Measurements from ENCODE around the gene CYTH2. TPM values are rescaled to one million over a fixed set of nuclear protein-coding genes. Genes with fewer than 3 reads are reported as not detected.

The CYTH2 gene
- total RNA-seq, 2 donors from 2014 or later = 55.4 to 70.2 TPM

DNA sequence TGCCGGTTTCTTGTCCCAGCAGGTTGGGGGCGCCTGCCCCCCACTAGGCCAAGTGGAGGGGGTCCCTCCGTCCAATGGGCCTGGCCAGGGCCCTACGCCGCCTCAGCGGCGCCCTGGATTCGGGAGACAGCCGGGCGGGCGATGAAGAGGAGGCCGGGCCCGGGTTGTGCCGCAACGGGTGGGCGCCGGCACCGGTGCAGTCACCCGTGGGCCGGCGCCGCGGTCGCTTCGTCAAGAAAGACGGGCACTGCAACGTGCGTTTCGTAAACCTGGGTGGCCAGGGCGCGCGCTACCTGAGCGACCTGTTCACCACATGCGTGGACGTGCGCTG, 7.6 kb upstream of the CYTH2 start:
- H3K9ac ChIP-seq (ENCODE audit: low read depth in 2 of 2, low read length in 2 of 2) = no peak overlapping the region
- no peaks in the 10 kb centered on the region for H3K4me1 ChIP-seq
- TF ChIP-seq, protein P1, sequence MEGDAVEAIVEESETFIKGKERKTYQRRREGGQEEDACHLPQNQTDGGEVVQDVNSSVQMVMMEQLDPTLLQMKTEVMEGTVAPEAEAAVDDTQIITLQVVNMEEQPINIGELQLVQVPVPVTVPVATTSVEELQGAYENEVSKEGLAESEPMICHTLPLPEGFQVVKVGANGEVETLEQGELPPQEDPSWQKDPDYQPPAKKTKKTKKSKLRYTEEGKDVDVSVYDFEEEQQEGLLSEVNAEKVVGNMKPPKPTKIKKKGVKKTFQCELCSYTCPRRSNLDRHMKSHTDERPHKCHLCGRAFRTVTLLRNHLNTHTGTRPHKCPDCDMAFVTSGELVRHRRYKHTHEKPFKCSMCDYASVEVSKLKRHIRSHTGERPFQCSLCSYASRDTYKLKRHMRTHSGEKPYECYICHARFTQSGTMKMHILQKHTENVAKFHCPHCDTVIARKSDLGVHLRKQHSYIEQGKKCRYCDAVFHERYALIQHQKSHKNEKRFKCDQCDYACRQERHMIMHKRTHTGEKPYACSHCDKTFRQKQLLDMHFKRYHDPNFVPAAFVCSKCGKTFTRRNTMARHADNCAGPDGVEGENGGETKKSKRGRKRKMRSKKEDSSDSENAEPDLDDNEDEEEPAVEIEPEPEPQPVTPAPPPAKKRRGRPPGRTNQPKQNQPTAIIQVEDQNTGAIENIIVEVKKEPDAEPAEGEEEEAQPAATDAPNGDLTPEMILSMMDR (IDR thresholded peaks at IDR 0.05) = no peak
- no peaks in the 10 kb centered on the region for H3K9me3 ChIP-seq
- no peak overlapping the region for H3K4me3 ChIP-seq
- intact Hi-C loops (cut with DNase I) = no loop called here
- H3K36me3 ChIP-seq = no peaks in the 10 kb centered on the region
- no peaks in the 10 kb centered on the region for H3K27me3 ChIP-seq
- no peak overlapping the region for H3K27ac ChIP-seq
- no peak for DNase-seq

DNA sequence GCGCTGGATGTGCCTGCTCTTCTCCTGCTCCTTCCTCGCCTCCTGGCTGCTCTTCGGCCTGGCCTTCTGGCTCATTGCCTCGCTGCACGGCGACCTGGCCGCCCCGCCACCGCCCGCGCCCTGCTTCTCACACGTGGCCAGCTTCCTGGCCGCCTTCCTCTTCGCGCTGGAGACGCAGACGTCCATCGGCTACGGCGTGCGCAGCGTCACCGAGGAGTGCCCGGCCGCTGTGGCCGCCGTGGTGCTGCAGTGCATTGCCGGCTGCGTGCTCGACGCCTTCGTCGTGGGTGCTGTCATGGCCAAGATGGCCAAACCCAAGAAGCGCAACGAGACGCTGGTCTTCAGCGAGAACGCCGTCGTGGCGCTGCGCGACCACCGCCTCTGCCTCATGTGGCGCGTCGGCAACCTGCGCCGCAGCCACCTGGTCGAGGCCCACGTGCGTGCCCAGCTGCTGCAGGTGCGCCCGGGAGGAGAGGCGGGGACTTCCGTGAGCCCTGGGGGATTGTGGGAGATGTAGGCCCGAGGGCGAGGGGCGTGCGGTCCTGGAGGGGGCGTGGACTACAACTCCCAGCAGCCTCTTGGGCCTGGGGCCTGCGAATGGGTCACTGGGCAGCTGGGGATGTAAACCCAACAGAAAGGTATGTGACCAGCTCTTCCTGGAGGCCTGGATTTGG, 7.0 kb upstream of the CYTH2 start:
- TF ChIP-seq, protein P1 (IDR thresholded peaks at IDR 0.05) = no peak
- Histone ChIP-seq H3K36me3 (no peaks in the 10 kb centered on the region), H3K27ac (no peak overlapping the region), H3K27me3 (no peaks in the 10 kb centered on the region), H3K4me1 (no peaks in the 10 kb centered on the region), H3K4me3 (no peak overlapping the region), H3K9me3 (no peaks in the 10 kb centered on the region), H3K9ac (ENCODE audit: low read depth in 2 of 2, low read length in 2 of 2) (no peak overlapping the region)
- no peak for DNase-seq
- intact Hi-C loops (cut with DNase I) = no loop called here

DNA sequence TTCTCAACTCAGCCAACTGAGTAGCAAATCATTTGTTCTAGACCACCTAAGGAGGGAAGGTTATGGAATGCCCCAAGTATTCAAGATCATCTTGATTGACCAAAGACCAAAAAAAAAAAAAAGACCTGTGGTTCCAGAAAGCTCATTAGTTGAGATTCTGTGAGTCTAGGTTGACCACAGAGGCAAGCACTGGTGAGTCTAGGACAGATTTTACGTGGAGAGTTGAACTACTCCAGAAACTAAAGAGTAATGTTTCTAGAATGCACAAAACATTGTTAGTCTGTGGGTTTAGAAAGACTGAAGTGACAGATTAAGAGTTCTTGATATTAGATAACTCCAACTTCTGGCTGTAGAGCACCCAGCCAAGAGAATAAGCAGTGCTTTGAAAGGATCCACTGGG, 4.0 kb upstream of the CYTH2 start:
- Histone ChIP-seq H3K9ac (ENCODE audit: low read depth in 2 of 2, low read length in 2 of 2) (no peak overlapping the region), H3K9me3 (no peaks in the 10 kb centered on the region), H3K27ac (no peak overlapping the region), H3K27me3 (no peaks in the 10 kb centered on the region), H3K4me3 (no peak overlapping the region), H3K4me1 (peaks cover 2% of the 10 kb centered on the region), H3K36me3 (no peaks in the 10 kb centered on the region)
- TF ChIP-seq, protein P1 (IDR thresholded peaks at IDR 0.05) = no peak
- intact Hi-C loops (cut with DNase I) = no loop called here
- no peak for DNase-seq

DNA sequence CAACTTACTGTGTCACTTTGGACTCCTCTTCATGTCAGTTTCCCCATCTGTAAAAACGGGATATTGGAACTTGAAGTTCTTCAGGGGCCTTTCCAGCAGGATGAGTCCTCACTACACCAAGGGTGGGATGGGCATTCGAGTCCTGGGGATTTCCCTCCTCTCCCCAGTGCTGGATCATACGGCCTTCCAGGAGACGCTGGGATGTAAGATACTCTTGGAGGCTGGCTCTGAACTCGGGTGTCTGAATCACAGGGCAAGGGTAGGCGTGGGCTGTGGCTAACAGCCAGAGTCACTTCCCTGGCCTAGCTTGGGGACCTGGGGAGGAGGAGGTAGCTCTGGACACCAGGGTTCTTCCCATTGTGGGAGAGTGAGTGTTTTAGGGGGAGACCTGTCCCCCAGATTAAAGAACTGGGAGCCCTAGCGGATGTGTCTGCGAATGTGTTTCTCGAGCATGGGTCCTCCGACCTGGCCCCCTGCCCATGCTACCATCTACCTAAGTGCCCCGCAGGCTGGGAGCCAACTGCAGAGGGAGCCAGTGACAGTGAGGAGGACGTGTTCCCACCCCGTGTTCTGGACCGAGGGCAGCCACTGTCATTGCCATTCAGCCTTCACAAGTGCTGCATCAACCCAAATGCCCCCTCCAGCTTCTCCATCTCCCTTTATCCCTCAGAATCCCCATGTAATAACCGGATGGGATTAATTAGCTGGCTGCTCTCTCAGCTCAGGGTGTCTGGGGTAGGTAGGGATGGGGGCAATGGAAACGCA, 2.4 kb upstream of the CYTH2 start:
- Histone ChIP-seq H3K9me3 (no peaks in the 10 kb centered on the region), H3K4me1 (peaks cover 6% of the 10 kb centered on the region), H3K9ac (ENCODE audit: low read depth in 2 of 2, low read length in 2 of 2) (no peak overlapping the region), H3K36me3 (peaks cover 2% of the 10 kb centered on the region), H3K4me3 (no peak overlapping the region), H3K27ac (no peak overlapping the region), H3K27me3 (no peaks in the 10 kb centered on the region)
- intact Hi-C loops (cut with DNase I) = no loop called here
- TF ChIP-seq, protein P1 (IDR thresholded peaks at IDR 0.05) = no peak
- no peak for DNase-seq

DNA sequence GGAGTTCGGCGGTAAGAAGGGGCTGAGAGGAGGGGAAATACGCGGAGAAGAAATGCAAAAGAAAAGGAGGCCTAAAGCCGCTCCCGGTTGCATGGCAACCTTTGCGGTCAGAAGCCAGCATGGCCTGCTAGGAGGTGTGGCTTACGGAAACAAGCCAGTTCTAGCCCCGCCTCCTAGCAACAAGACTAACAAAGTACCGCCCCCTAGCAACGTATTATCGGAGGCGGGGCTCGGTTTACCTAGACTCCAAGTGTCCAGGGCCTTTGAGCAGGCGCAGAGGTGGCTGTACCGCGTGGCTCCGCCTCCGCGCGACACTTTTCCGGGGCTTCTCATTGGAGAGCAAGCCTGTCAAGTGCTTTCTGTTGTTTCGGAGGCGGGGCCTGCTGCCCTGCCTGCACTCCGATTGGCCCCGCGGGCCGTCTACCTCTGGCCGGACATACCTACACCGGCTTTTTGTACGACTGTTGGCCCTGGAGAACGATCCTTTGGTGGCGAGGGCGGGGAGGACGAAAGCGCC, 339 bp upstream of the CYTH2 start:
- intact Hi-C loops (cut with DNase I) = no loop called here
- Histone ChIP-seq H3K4me1 (peaks cover 6% of the 10 kb centered on the region), H3K9ac (ENCODE audit: low read depth in 2 of 2, low read length in 2 of 2) (peak overlapping the region; percentile 81 to 89), H3K36me3 (peaks cover 20% of the 10 kb centered on the region), H3K27ac (peak overlapping the region; percentile 95), H3K9me3 (no peaks in the 10 kb centered on the region), H3K27me3 (no peaks in the 10 kb centered on the region), H3K4me3 (peak overlapping the region; percentile 98)
- DNase-seq = peak; percentile 100
- TF ChIP-seq, protein P1 (IDR thresholded peaks at IDR 0.05) = no peak
